SJCRH30 (cell line): ENCODE measurements around the gene ZNF384. TPM values are rescaled to one million over a fixed set of nuclear protein-coding genes. Genes with fewer than 3 reads are reported as not detected.

Experiments
- DNase-seq, 2 experiments: peaks; one replicate each; pipeline ENCODE4 v3.0.0-alpha.2; 2015 to 2020
- H3K27ac ChIP-seq: fragments of 250-450 bp; sonication (Bioruptor Pico); 2 replicates; pipeline ENCODE4 v1.5.1; 2020; ENCODE audit warnings: mild to moderate bottlenecking, moderate library complexity
- H3K27me3 ChIP-seq: fragments of 250-450 bp; sonication (Bioruptor Pico); 2 replicates; pipeline ENCODE4 v1.5.1; 2020; ENCODE audit warnings: mild to moderate bottlenecking, moderate library complexity
- H3K36me3 ChIP-seq: fragments of 250-450 bp; sonication (Bioruptor Pico); 2 replicates; pipeline ENCODE4 v1.5.1; 2020; ENCODE audit warnings: mild to moderate bottlenecking, moderate library complexity
- H3K4me1 ChIP-seq: fragments of 250-450 bp; sonication (Bioruptor Pico); 2 replicates; pipeline ENCODE4 v1.5.1; 2020; ENCODE audit warnings: mild to moderate bottlenecking, moderate library complexity
- H3K4me3 ChIP-seq: fragments of 250-450 bp; sonication (Bioruptor Pico); 2 replicates; pipeline ENCODE4 v1.5.1; 2020; ENCODE audit warnings: mild to moderate bottlenecking, moderate library complexity
- H3K9me3 ChIP-seq: fragments of 250-450 bp; sonication (Bioruptor Pico); replicated peaks from 2 replicates; pipeline ENCODE4 v1.5.1; 2020; ENCODE audit warnings: mild to moderate bottlenecking, moderate library complexity
- total RNA-seq: library from RNA; depleted of rRNA; stranded (reverse); fragments of >200 nt; shearing (Covaris generic); gene quantifications from 2 replicates; pipeline ENCODE4 v1.2.3, GENCODE V29; 2014

The ZNF384 gene
- total RNA-seq, 1 experiment from 2014 or later, result 46.5 TPM

DNA sequence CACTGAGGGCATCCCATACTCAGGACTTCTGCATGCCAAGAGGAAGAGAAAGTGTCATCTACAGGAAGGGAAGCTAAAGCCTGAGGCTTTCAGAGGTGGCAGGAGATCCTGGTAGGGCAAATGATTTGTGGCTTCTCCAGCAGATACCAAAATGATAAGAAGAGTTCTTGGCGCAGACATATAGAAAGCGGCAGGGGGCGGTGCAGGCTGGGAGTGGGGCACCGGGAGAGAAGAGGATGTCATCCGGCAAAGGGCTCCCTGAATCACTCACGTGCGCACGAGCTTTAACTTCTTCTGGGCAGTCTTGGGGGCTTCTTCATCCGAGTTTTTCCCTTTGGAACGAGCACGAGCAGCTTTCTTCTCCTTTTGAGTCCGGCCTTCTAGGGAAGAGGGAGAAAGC, 36.8 kb downstream of the ZNF384 start:
- Histone ChIP-seq H3K4me3 (no peak overlapping the region), H3K4me1 (no peaks in the 10 kb centered on the region), H3K36me3 (peaks cover 25% of the 10 kb centered on the region), H3K27ac (no peak overlapping the region), H3K9me3 (no peaks in the 10 kb centered on the region), H3K27me3 (no peaks in the 10 kb centered on the region)
- DNase-seq, result no peak

DNA sequence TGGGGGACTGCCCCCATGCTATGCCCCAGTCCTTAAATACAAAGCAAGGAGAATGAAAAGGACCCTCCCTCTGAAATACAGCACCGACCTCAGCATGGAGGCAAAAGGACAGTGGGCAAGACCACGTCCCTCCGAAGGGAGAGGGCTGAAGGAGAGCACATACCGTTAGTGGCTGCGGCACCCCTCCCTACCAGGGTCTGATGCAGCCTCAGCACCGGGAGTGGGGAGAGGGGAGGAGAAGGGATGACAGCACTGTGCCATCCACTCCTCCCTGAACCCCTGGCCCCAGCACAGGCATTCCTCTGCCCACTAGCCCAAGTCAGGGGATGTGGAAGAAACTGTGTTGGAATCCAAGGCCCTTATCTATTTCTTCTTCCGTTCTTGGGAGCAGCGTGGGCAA, 38.3 kb downstream of the ZNF384 start:
- no peaks in the 10 kb centered on the region for H3K9me3 ChIP-seq
- no peak overlapping the region for H3K27ac ChIP-seq
- no peaks in the 10 kb centered on the region for H3K4me1 ChIP-seq
- no peak overlapping the region for H3K4me3 ChIP-seq
- DNase-seq, result no peak
- peaks cover 24% of the 10 kb centered on the region for H3K36me3 ChIP-seq
- H3K27me3 ChIP-seq, result no peaks in the 10 kb centered on the region

DNA sequence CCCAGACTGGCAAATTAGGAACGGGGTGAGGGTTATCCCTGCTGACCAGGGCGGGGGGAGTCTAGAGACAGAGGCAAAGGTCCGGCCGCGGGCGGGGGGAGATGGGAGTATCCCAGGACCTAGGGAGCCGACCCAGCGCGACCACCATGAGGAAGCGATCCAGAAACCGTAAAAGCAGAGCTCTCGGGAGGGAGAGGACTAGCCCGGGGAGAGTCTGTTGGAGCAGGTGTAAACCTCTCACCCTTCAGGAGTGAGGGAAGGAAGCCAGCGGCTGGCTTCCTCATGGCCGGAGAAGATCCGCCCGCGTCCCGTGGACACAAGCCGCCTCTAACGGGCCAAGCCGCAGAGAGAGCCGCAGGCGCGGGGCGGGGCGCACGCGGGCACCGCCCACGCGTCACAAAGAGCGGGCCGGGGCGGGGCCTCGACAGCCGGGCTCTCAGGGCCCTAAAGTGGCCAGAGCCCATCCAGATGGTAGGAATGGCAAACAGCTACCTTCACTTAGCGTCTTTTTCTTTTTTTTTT, 42.0 kb downstream of the ZNF384 start, which contains the start of gene ACRBP:
TSS of gene ACRBP (minus strand) at position 350 of the 522 bp plus-strand sequence. CDS start at position 284, 66 bp downstream.
- no peak for DNase-seq
- Histone ChIP-seq H3K4me1 (no peaks in the 10 kb centered on the region), H3K27me3 (no peaks in the 10 kb centered on the region), H3K4me3 (no peak within 1 kb of the TSS), H3K36me3 (peaks cover 13% of the 10 kb centered on the region), H3K9me3 (peaks cover 5% of the 10 kb centered on the region; the same call in 1 of the 2 replicates), H3K27ac (no peak within 1 kb of the TSS)

DNA sequence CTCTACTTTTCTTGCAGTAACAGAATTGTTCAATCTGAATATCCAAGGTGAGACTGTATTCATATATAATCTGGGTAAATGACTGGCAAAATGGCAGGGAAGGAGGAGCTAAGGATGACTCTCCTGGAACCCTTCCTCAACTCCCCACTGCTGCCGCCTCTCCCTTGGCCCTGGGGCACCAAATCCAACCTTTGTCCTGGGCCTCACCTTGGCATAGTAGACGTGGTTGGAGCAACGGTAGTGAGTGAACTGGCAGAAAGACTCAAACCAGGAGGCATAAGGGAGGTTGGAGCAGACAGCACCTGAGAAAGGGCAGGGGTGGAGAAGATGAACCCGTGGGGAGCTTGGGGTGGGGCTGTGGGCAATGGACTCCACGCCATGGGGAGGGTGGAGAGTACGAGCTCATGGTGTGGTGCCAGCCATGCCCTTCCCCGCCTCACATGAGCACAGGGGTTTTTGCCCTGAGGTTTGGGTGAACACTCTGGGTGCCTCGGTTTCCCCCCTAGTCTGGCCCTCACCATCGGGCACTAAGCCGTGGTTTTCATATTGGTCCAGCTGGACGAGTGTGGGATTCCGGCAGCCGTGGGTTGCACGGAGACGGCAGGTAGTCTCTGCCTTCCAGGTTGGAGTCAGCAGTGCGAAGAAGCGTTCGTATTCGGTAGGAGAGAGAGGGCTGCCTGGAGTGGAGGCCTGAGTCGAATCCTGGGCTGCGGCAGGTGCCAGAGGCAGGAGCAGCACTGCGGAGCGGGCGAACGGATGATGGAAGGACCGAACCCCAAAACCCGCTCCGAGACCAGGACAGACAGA, 42.7 kb downstream of the ZNF384 start:
- Histone ChIP-seq H3K4me3 (no peak overlapping the region), H3K36me3 (peaks cover 11% of the 10 kb centered on the region), H3K9me3 (peaks cover 5% of the 10 kb centered on the region; the same call in 1 of the 2 replicates), H3K27me3 (no peaks in the 10 kb centered on the region), H3K27ac (no peak overlapping the region), H3K4me1 (no peaks in the 10 kb centered on the region)
- DNase-seq, result no peak

DNA sequence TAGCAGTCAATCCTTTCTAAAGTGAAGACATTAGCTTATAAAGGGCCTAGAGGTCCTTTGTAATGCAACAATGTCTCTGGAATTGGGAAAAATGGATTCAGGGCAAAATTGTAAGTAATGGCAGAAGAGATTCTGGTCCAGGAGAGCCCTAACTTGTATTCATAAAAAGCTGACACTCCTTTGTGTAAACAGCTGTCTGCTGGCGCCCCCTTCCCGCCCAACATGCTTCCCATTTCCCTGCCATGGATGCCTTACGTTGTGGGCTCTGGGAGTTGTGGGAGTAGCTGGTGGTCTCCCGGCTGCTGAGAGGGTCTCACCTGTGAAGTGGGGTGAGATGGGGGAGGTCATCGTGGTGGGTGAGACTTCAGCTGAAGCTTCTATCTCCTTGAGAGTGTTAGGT, 44.3 kb downstream of the ZNF384 start:
- DNase-seq, result no peak
- H3K27ac ChIP-seq, result no peak overlapping the region
- no peaks in the 10 kb centered on the region for H3K27me3 ChIP-seq
- H3K4me3 ChIP-seq, result no peak overlapping the region
- no peaks in the 10 kb centered on the region for H3K4me1 ChIP-seq
- H3K9me3 ChIP-seq, result peaks cover 5% of the 10 kb centered on the region; the same call in 1 of the 2 replicates
- H3K36me3 ChIP-seq, result peaks cover 11% of the 10 kb centered on the region

DNA sequence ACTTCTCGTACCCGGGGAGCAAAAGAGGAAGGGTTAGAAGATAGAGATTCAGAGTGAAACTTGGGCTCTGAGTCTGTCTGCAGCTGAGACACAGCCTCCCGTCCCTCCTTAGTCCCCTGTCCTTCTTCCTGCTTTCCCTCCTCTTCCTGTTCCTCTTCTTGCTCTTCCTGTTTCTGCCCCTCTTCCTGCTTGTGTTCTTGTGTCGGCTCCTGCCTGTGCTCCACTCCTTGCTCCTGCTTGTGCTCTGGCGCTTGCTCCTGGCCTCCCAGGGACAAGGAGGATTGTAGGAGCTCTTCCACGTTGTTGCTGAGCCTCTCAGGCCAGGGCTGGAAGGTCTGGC, 44.9 kb downstream of the ZNF384 start:
- Histone ChIP-seq H3K36me3 (peaks cover 11% of the 10 kb centered on the region), H3K27ac (no peak overlapping the region), H3K4me3 (no peak overlapping the region), H3K9me3 (peaks cover 5% of the 10 kb centered on the region; the same call in 1 of the 2 replicates), H3K27me3 (no peaks in the 10 kb centered on the region), H3K4me1 (no peaks in the 10 kb centered on the region)
- no peak for DNase-seq

DNA sequence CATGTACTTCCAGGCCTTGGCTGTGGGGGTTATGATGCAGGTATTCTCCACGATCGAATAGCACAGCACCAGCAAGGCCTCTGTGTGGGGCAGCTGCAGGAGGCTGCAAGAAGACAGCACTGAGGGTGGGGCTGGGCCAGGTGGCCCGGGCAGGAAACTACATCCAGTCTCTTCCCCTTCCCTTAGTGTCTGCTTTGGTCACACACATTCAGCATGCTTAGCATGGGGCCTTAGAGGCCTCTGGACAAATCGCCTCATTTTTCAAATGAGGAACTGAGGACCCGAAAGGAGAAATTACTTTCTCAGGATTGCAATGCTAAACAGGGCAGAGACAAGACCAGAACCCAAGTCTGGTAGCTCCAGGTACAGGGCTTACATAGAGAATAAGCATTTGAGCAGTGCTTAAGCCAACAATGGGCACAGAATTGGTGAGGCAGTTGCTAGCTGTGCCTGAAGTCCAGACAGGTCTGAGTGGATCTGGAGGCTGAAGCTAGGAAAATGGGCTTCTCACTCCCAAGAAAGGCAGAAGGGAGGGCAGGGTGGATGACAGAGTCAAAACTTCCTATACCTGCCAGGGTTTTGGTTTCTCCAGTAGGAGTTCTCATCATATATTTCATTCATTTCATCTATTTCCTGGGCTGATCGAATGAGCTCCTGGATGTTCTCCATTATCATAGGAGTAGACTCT, 45.5 kb downstream of the ZNF384 start:
- no peak overlapping the region for H3K27ac ChIP-seq
- DNase-seq, result no peak
- peaks cover 5% of the 10 kb centered on the region; the same call in 1 of the 2 replicates for H3K9me3 ChIP-seq

DNA sequence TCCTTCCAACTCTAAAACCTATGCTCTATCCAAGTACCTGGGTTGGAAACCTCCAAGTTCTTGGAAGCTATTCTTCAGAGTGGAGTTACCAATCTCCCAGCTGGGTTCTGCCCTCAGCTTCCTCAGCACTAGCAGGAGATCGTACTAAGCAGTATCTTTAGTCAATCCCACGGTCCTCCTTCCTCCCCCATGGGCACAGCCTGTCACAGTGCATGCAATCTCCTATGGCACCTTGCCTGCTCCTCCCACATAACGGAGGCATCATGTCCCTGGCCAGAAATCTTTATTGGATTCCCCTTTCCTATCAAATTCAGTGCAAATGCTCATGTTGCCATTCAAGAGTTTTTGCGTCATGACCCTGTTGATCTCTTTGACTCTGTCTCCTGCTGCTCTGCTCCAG, 48.0 kb downstream of the ZNF384 start:
- H3K36me3 ChIP-seq, result no peaks in the 10 kb centered on the region
- no peaks in the 10 kb centered on the region for H3K27me3 ChIP-seq
- peaks cover 5% of the 10 kb centered on the region; the same call in 1 of the 2 replicates for H3K9me3 ChIP-seq
- no peaks in the 10 kb centered on the region for H3K4me1 ChIP-seq
- no peak for DNase-seq
- H3K4me3 ChIP-seq, result no peak overlapping the region
- H3K27ac ChIP-seq, result no peak overlapping the region

More for the DNA sequence above, 45.5 kb downstream of the ZNF384 start:
- H3K4me1 ChIP-seq, result no peaks in the 10 kb centered on the region
- H3K27me3 ChIP-seq, result no peaks in the 10 kb centered on the region
- H3K36me3 ChIP-seq, result peaks cover 11% of the 10 kb centered on the region
- no peak overlapping the region for H3K4me3 ChIP-seq

DNA sequence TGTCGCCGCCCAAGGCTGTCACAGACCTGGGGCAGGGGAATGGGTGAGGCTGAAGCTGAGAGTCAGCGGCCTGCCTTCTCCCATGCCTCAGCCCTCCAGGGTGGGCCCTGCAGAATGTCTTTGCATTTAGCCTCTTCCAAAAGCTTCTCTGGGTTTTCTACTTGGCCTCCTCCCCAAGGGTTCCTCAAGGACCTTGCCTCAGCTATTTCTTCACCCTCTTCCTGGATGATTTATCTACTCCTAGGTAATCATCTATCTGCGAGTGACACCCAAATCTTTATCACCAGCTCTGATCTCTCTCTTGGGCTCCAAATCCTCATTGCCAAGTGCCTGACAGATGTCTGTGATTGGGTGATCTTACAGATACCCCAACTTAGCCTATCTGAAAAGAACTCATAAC, 48.7 kb downstream of the ZNF384 start:
- no peak overlapping the region for H3K27ac ChIP-seq
- H3K4me1 ChIP-seq, result no peaks in the 10 kb centered on the region
- H3K4me3 ChIP-seq, result no peak overlapping the region
- H3K36me3 ChIP-seq, result no peaks in the 10 kb centered on the region
- no peak for DNase-seq
- H3K27me3 ChIP-seq, result no peaks in the 10 kb centered on the region
- peaks cover 5% of the 10 kb centered on the region; the same call in 1 of the 2 replicates for H3K9me3 ChIP-seq

DNA sequence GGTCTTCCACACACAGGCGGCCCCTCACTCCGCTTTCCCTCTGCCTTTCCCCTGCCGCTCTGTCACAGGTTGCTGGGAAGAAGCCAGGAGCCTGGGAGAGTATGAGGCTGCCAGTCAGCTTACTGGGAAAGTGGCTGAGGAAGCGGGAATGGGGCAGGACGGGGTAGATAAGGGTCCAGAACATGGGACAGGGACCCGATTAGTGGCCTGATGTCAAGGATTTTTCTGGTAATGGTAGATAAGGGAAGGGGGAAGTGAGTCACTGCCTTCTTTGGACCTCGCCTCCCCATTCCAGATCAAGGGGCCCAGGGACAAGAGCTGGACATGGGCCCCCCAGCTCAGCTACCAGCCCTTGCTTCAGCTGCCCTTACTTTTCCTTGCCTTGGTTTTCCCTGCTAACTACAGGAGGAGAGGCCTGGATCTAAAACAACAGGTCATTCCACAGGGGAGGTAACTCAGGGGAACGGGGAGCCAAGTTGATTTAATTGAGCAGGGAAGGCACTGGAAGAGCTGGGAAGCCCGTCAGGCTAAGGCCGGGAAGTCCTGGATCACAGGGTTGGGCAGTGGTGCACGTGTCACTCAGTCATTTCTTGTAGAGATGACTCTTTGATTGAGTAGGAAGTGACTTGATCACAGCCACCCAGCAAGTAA, 49.9 kb downstream of the ZNF384 start:
- H3K4me3 ChIP-seq, result no peak overlapping the region
- peaks cover 5% of the 10 kb centered on the region; the same call in 1 of the 2 replicates for H3K9me3 ChIP-seq
- DNase-seq, result no peak
- H3K27ac ChIP-seq, result no peak overlapping the region
- H3K36me3 ChIP-seq, result no peaks in the 10 kb centered on the region
- H3K4me1 ChIP-seq, result no peaks in the 10 kb centered on the region
- no peaks in the 10 kb centered on the region for H3K27me3 ChIP-seq

DNA sequence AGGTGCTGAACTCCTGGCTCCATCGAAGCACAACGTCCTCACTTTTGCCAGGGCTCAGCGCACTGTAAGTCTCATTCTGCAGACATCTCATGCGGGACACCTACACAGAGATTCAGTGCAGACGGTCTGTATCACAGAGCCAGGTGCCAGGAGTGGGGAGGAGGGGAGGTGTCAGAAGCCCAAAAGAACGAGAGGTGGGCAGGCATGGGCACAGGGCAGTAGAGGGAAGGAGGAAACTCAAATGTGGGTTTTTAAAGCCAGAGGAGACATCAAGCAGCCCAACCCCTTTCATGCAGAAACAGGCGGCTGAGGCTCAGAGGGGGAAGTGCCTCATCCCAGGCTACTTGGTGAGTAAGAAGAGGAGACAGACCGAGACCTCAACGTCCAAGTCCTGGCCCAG, 50.9 kb downstream of the ZNF384 start:
- H3K4me1 ChIP-seq, result no peaks in the 10 kb centered on the region
- DNase-seq, result no peak
- H3K27me3 ChIP-seq, result no peaks in the 10 kb centered on the region
- H3K4me3 ChIP-seq, result no peak overlapping the region
- no peaks in the 10 kb centered on the region for H3K36me3 ChIP-seq
- no peaks in the 10 kb centered on the region for H3K9me3 ChIP-seq
- H3K27ac ChIP-seq, result no peak overlapping the region

DNA sequence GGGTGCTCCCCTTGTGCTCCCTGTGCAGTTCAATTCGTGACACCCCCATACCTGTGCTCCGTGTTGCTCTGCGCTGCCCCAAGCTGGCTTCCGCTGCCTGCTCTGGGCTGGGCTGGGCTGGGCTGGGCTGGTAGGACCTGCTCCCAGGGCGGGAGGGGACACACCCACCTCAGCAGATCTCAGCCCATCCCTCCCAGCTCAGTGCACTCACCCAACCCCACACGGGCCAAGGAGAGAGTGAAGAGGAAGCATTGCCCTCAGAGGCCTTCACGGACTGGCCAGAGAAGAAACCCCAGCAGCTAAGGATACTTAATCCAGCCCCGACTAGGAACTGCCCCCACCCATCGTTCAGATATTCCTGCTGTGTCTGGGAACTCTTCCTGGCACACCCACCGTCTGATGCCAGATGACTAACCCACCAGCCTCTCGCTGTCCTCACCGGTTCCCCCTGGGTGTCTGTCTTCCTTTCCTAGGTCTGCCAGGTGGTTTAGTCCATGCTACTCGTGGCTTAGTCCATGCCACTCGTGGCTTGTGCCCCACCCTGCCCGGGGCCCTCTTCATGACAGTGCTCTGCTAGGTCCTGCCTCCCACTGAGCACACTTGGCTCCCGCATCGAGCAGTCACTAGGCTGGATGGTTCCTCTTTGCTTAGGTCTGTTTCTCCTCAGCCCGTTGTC, 53.2 kb downstream of the ZNF384 start, which contains the start of gene LPAR5:
TSS of gene LPAR5 (minus strand) at position 104 of the 676 bp plus-strand sequence. CDS start 14,711 bp downstream, outside the sequence.
- no peaks in the 10 kb centered on the region for H3K36me3 ChIP-seq
- DNase-seq, result no peak
- no peak within 1 kb of the TSS for H3K27ac ChIP-seq
- no peaks in the 10 kb centered on the region; the same call in 1 of the 2 replicates for H3K4me1 ChIP-seq
- no peaks in the 10 kb centered on the region for H3K27me3 ChIP-seq
- H3K9me3 ChIP-seq, result no peaks in the 10 kb centered on the region
- H3K4me3 ChIP-seq, result no peak within 1 kb of the TSS

DNA sequence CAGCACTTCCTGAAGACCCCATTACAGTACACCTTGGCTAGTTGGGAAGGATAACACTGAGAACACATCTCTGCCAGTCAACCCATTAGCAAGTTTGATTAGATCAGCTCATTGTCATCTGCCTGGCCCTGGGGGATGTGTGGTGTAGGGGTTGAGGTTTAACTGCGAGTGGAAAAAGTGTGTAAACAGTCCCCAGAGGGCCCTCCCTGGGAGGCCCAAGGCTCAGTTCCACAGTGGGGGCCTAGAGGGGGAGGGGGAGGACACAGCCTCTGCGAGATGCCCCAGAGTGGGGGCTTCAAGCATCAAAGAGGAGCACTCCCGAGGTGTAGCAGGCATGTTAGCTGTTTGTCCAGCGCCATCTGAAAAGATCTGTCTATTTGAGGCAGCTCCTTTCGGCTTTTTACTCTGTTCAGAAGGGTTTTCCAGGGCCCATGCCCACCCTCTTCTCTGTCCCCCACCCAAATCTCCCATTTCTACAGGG, 53.8 kb downstream of the ZNF384 start:
- Histone ChIP-seq H3K9me3 (no peaks in the 10 kb centered on the region), H3K36me3 (no peaks in the 10 kb centered on the region), H3K27ac (no peak overlapping the region), H3K27me3 (no peaks in the 10 kb centered on the region), H3K4me3 (no peak overlapping the region), H3K4me1 (no peaks in the 10 kb centered on the region; the same call in 1 of the 2 replicates)
- DNase-seq, result no peak
